ENCODE measurements around the gene GPR15LG.

- TF ChIP-seq CTCF (IDR thresholded peaks at IDR 0.05; ENCODE audit: low read length): no peak
- no peak for TF ChIP-seq EZH2 (IDR thresholded peaks at IDR 0.05; ENCODE audit: borderline replicate concordance, low read length)
Observed at GRCh38 chr10:84184517-84184916, 10.9 kb downstream of the GPR15LG start.
